ENCODE results near the gene TXNDC12.
"Not testable (repeated sequence)": the region's sequence is repeated elsewhere in the genome, so short reads cannot be mapped to it uniquely, and the experiment has no call there.

Gene TXNDC12

DNA sequence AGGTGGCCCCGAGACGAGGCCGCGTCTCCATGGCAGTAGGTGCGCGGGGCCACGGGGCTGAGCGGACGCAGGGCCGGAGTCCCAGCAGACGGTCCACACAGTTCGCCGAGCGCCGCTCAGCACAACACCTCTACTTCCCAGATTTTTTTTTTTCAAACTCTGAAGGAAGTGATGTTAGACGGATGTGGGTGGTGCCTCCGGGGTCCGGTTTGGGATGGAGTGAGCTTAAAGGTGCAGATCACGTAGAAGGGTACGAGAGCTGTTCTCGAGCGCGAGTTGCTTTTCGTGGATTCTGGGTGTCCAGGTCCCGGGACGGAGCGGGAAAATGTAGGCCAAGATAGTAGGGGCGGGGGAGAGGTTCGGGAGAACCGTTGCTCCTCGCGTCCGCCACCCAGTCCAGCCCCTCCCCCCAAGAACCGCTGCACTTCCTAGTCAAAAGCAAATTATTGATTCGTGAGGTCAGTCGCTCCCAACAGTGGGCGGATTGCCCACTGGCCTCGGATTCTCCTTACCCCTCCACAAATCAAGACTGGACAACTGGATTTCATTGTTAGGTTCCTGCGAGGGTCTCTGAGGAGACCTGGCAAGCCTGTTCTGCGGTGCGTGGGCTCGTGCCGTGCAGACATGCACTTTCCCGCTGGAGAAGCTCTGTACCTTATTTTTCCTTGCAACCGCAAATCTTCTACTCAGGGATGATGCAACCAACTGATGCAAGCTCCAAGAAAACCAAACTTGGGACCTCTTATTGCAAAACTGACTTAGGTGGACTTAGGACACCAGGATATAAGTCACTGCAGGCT lies at the start of gene TXNDC12:
Gene TXNDC12, minus strand, starts transcription at position 126 of the 800 bp plus-strand sequence. Its CDS starts 95 bp downstream, at position 31.
- H3K36me3 ChIP-seq, result peaks cover 27% of the 10 kb centered on the region
- TF ChIP-seq Cebpa-rat (IDR thresholded peaks at IDR 0.05), result peak; percentile 75
- peaks cover 79% of the 10 kb centered on the region for H4K20me1 ChIP-seq
- H3K4me2 ChIP-seq, result peak within 1 kb of the TSS; percentile 92
- no peaks in the 10 kb centered on the region for H3K27me3 ChIP-seq
- no peaks in the 10 kb centered on the region for H3K9me3 ChIP-seq
- H3K9ac ChIP-seq, result peak within 1 kb of the TSS; percentile 90
- peak within 1 kb of the TSS; percentile 96 for H3K27ac ChIP-seq
- peak within 1 kb of the TSS; percentile 89 for H3K4me3 ChIP-seq
- peaks cover 48% of the 10 kb centered on the region for H3K4me1 ChIP-seq

DNA sequence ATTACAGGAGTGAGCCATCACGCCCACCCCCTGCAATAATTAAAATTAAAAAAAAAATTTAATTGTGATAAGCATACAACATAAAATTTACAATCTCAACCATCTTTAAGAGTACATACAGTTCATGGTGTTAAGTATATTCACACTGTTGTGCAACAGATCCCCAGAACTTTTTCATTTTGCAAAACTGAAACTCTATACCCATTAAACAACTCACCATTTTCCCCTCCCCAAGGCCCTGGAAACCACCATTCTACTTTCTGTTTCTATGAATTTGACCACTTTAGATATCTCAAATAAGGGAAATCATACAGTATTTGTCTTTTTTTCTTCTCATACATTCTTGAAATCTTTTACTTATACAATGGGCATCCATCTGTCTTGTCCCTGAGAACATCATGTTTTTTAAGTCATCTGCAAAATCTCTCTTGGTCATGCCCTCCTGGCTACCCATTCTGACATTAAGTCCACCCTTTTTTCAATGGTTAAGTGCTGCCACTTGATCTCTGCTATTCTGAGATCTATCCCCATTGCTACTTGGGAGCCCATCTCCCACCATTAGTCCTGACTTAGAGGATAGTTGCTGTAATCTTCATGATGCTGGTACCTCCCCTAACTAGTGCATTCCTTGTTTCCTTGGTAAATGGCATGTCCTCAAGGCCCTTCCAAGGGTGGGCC lies 47.5 kb upstream of the TXNDC12 start:
- Histone ChIP-seq H3K4me1 (no peaks in the 10 kb centered on the region), H3K4me3 (no peak overlapping the region), H3K4me2 (no peak overlapping the region), H3K9me3 (no peaks in the 10 kb centered on the region), H3K36me3 (no peaks in the 10 kb centered on the region), H3K9ac (no peak overlapping the region), H3K27ac (no peak overlapping the region), H4K20me1 (no peaks in the 10 kb centered on the region), H3K27me3 (no peaks in the 10 kb centered on the region)
- TF ChIP-seq Cebpa-rat (IDR thresholded peaks at IDR 0.05), result no peak

DNA sequence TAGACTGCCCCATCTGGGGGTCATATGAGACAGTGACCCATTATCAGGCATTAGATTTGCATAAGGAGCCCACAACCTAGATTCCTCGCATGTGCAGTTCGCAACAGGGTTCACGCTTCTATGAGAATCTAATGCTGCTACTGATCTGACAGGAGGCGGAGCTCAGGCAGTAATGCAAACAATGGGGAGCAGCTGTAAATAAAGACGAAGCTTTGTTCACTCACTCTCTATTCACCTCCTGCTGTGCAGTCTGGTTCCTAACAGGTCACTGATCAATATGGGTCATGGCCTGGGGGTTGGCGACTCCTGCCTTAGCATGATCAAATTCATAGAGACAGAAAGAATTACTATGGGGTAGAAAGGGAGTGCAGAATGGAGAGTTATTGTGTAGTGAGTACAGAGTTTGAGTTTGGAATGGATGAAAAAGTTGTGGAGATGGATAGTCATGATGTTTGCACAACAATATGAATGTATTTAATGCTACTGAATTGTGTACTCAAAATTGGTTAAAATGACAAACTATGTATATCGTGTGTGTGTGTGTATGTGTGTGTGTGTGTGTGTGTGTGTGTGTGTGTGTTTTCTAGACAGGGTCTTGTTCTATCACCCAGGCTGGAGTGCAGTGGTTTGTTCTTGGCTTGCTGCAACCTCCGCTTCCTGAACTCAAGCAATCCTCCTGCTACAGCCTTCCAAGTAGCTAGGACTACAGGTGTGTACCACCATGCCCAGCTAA lies 43.3 kb upstream of the TXNDC12 start:
- no peak overlapping the region for H3K4me2 ChIP-seq

DNA sequence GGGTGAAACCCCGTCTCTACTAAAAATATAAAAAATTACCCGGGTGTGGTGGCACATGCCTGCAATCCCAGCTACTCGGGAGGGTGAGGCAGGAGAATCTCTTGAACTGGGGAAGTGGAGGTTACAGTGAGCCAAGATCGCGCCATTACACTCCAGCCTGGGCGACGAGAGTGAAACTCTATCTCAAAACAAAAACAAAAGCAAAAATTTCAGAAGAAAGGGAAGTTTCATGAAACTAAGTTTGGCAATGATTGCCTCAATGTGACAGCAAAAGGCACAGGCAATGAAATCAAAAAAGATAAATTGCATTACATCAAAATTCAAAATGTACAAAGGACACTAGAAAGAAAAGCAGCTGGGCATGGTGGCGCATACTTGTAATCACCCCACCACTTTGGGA lies 41.2 kb upstream of the TXNDC12 start:
- peaks cover 26% of the 10 kb centered on the region for H3K36me3 ChIP-seq
- H3K9ac ChIP-seq, result no peak overlapping the region
- no peaks in the 10 kb centered on the region for H4K20me1 ChIP-seq
- no peaks in the 10 kb centered on the region for H3K27me3 ChIP-seq
- H3K4me1 ChIP-seq, result no peaks in the 10 kb centered on the region
- TF ChIP-seq Cebpa-rat (IDR thresholded peaks at IDR 0.05), result no peak
- H3K27ac ChIP-seq, result no peak overlapping the region
- H3K4me3 ChIP-seq, result no peak overlapping the region
- no peak overlapping the region for H3K4me2 ChIP-seq
- H3K9me3 ChIP-seq, result no peaks in the 10 kb centered on the region

More for the DNA sequence above, 43.3 kb upstream of the TXNDC12 start:
- H3K27ac ChIP-seq, result no peak overlapping the region
- TF ChIP-seq Cebpa-rat (IDR thresholded peaks at IDR 0.05), result no peak
- H3K27me3 ChIP-seq, result no peaks in the 10 kb centered on the region
- H3K36me3 ChIP-seq, result 0 out of 2 replicates have a peak, but pooled peaks cover 7% of the 10 kb centered on the region
- H3K9ac ChIP-seq, result no peak overlapping the region
- H3K4me3 ChIP-seq, result no peak overlapping the region
- no peaks in the 10 kb centered on the region for H4K20me1 ChIP-seq
- no peaks in the 10 kb centered on the region for H3K4me1 ChIP-seq
- no peaks in the 10 kb centered on the region for H3K9me3 ChIP-seq

DNA sequence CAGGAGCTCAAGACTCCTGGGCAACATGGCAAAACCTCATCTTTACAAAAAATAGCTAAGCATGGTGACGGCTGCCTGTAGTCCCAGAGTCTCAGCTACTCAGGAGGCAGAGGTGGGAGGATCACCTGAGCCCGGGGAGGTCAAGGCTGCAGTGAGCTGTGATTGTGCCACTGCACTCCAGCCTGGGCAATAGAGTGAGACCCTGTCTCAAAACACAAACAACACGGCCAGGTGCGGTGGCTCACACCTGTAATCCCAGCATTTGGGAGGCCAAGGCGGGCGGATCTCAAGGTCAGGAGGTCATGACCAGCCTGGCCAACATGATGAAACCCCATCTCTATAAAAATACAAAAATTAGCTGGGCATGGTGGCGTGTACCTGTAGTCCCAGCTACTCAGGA lies 39.3 kb upstream of the TXNDC12 start:
- not testable (repeated sequence) for H3K4me3 ChIP-seq, H3K27ac ChIP-seq, H4K20me1 ChIP-seq

DNA sequence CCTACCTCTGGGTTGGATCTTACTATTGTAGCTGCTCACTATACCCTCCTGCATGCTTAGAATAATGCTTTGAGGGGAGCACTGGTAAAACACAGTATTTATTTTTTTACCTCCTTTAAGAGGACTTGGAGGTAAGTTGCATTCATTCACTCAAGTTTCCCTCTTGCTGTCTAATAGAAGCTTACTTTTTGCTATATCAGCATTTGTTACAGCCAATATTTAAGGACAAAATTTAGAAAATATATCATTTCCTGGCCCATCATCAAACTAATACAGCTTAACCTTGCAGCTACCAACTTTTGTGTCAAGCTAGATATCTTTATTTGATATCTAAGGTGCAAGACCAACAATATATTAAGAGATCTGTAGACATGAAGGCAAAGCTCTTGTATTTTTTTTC lies 32.9 kb upstream of the TXNDC12 start:
- not testable (repeated sequence) for H3K27ac ChIP-seq, H3K27me3 ChIP-seq, H3K9ac ChIP-seq, H3K4me1 ChIP-seq, H3K4me2 ChIP-seq, H3K4me3 ChIP-seq, H3K9me3 ChIP-seq
- peaks cover 35% of the 10 kb centered on the region for H4K20me1 ChIP-seq
- H3K36me3 ChIP-seq, result peaks cover 96% of the 10 kb centered on the region

More for the DNA sequence above, 39.3 kb upstream of the TXNDC12 start:
- H3K4me1 ChIP-seq, H3K9me3 ChIP-seq, H3K4me2 ChIP-seq, H3K9ac ChIP-seq, H3K27me3 ChIP-seq: not testable (repeated sequence)
- peaks cover 44% of the 10 kb centered on the region for H3K36me3 ChIP-seq

DNA sequence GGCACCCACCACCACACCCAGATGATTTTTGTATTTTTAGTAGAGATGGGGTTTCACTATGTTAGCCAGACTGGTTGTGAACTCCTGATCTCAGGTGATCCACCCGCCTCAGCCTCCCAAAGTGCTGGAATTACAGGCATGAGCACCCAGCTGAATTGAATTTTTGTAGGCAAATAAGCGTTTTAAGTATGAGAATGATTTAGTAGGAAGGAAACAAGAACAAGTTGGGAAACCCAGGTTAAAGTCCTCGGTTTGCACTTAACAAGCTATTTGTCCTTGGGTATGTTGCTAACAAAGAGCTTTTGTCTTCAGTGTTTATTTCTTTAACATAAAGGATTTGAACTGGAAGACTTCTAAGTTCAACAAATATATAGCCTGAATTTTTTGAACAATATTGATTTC lies 25.0 kb upstream of the TXNDC12 start:
- Histone ChIP-seq H3K36me3 (peaks cover 89% of the 10 kb centered on the region), H3K9ac (no peak overlapping the region), H3K4me3 (no peak overlapping the region), H3K9me3 (no peaks in the 10 kb centered on the region), H3K4me1 (no peaks in the 10 kb centered on the region), H3K4me2 (no peak overlapping the region), H4K20me1 (peaks cover 100% of the 10 kb centered on the region), H3K27me3 (no peaks in the 10 kb centered on the region), H3K27ac (no peak overlapping the region)
- TF ChIP-seq Cebpa-rat (IDR thresholded peaks at IDR 0.05), result no peak

DNA sequence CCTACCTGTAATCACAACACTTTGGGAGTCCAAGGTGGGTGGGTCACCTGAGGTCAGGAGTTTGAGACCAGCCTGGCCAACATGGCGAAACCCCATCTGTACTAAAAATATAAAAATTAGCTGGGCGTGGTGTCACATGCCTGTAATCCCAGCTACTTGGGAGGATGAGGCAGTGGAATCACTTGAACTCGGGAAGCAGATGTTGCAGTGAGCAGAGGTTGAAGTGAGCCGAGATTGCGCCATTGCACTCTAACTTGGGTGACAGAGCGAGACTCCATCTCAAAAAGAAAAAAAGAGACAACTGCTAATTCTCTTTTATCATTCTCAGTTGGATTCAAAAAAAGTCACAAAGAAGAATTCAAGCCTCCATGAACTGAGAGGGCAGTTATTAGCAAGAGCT lies 22.3 kb upstream of the TXNDC12 start:
- H3K4me2 ChIP-seq, result not testable (repeated sequence)

DNA sequence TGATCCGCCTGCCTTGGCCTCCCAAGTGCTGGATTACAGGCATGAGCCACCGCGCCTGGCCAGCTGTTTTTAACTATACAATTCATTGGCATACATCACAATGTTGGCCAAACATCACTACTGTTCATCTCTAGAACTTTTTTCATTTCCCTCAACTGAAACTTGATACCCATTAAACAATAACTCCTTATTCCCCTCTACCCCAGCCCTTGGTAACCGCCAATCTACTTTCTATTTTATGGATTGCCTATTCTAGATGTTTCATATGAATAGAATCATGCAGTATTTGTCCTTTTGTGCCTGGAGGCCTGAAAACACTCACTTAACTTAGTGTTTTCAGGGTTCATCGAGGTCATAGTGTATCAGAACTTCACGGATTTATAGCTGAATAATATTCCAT lies 17.3 kb upstream of the TXNDC12 start:
- peaks cover 93% of the 10 kb centered on the region for H3K36me3 ChIP-seq

More for the DNA sequence above, 22.3 kb upstream of the TXNDC12 start:
- H4K20me1 ChIP-seq, result peaks cover 100% of the 10 kb centered on the region
- not testable (repeated sequence) for H3K27me3 ChIP-seq, H3K4me1 ChIP-seq, H3K9me3 ChIP-seq, H3K9ac ChIP-seq, H3K4me3 ChIP-seq, H3K27ac ChIP-seq
- peaks cover 89% of the 10 kb centered on the region for H3K36me3 ChIP-seq

DNA sequence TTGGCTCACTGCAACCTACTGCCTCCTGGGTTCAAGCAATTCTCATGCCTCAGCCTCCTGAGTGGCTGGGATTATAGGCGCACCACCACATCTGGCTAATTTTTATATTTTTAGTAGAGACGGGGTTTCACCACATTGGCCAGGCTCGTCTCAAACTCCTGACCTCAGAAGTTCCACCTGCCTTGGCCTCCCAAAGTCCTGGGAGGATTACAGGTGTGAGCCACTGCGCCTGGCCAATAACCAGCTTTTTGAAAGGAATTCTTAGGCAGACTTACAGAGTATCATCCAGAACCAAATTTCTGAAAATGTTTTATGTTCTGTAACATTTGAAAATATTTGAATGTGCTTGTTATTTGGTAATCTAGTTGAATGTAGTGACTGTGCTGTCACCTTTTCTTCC lies 15.7 kb upstream of the TXNDC12 start:
- TF ChIP-seq Cebpa-rat (IDR thresholded peaks at IDR 0.05), result no peak
- Histone ChIP-seq H3K27me3 (no peaks in the 10 kb centered on the region), H3K4me1 (no peaks in the 10 kb centered on the region), H3K4me3 (no peak overlapping the region), H3K9me3 (no peaks in the 10 kb centered on the region), H3K27ac (no peak overlapping the region), H3K9ac (no peak overlapping the region), H3K4me2 (no peak overlapping the region), H3K36me3 (peaks cover 93% of the 10 kb centered on the region), H4K20me1 (peaks cover 95% of the 10 kb centered on the region)

More for the DNA sequence above, 17.3 kb upstream of the TXNDC12 start:
- no peak overlapping the region for H3K27ac ChIP-seq
- H3K9me3 ChIP-seq, result no peaks in the 10 kb centered on the region
- H3K4me1 ChIP-seq, result no peaks in the 10 kb centered on the region
- H3K27me3 ChIP-seq, result no peaks in the 10 kb centered on the region
- no peak overlapping the region for H3K9ac ChIP-seq
- no peak overlapping the region for H3K4me3 ChIP-seq
- no peak for TF ChIP-seq Cebpa-rat (IDR thresholded peaks at IDR 0.05)
- H4K20me1 ChIP-seq, result peaks cover 100% of the 10 kb centered on the region
- no peak overlapping the region for H3K4me2 ChIP-seq

Data from BLaER1 (cell line).